Esophagus (tissue), 2 donors: ENCODE measurements around the gene OPN3. TPM values are rescaled to one million over a fixed set of nuclear protein-coding genes. Genes with fewer than 3 reads are reported as not detected.

Source experiments
- H3K27ac ChIP-seq, 2 donors: one replicate each; pipeline ENCODE4 v1.5.1; 2013; ENCODE audit warnings: low read depth in 2 of 2, mild to moderate bottlenecking in 2 of 2, inconsistent platforms in 1 of 2, low read length in 1 of 2, moderate library complexity in 1 of 2
- H3K27me3 ChIP-seq, 2 donors: one replicate each; pipeline ENCODE4 v1.6.1; 2013; ENCODE audit warnings: low read length in 2 of 2, control low read depth in 1 of 2, mild to moderate bottlenecking in 1 of 2; ENCODE audit not compliant: insufficient read depth in 2 of 2, control insufficient read depth in 1 of 2
- H3K36me3 ChIP-seq, 2 donors: one replicate each; pipeline ENCODE4 v1.6.1; 2013; ENCODE audit warnings: low read length in 1 of 2; ENCODE audit not compliant: control insufficient read depth in 2 of 2, insufficient read depth in 2 of 2
- H3K4me1 ChIP-seq, 2 donors: one replicate each; pipeline ENCODE4 v1.6.1; 2013; ENCODE audit warnings: low read length in 1 of 2; ENCODE audit not compliant: control insufficient read depth in 2 of 2, insufficient read depth in 2 of 2
- H3K4me3 ChIP-seq, 2 donors: one replicate each; pipeline ENCODE4 v1.5.1; 2013; ENCODE audit warnings: low read length in 2 of 2, mild to moderate bottlenecking in 2 of 2, low read depth in 1 of 2, moderate library complexity in 1 of 2
- H3K9me3 ChIP-seq, 2 donors: one replicate each; pipeline ENCODE4 v1.6.1; 2013; ENCODE audit warnings: mild to moderate bottlenecking in 2 of 2, low read depth in 1 of 2, low read length in 1 of 2, moderate library complexity in 1 of 2; ENCODE audit not compliant: control insufficient read depth in 2 of 2, insufficient read depth in 1 of 2
- WGBS, 2 donors: extraction: QIAGEN DNeasy Blood & Tissue Kit; methylation state at CpG; one replicate each; pipeline ENCODE4 v1.1.7; 2013; 5-methylcytosine and 5-hydroxymethylcytosine counted together
- polyA plus RNA-seq, 2 donors: library from polyadenylated mRNA; stranded (reverse); fragments of 200-250 nt; gene quantifications; one replicate each; pipeline ENCODE4 v1.2.3, GENCODE V29; 2013
- donor health status: healthy with polysubstance abuse.
- donor health status: Bipolar disorder and iron deficiency.

The OPN3 gene
- polyA plus RNA-seq, 2 donors, result 10.0 to 13.2 TPM

DNA sequence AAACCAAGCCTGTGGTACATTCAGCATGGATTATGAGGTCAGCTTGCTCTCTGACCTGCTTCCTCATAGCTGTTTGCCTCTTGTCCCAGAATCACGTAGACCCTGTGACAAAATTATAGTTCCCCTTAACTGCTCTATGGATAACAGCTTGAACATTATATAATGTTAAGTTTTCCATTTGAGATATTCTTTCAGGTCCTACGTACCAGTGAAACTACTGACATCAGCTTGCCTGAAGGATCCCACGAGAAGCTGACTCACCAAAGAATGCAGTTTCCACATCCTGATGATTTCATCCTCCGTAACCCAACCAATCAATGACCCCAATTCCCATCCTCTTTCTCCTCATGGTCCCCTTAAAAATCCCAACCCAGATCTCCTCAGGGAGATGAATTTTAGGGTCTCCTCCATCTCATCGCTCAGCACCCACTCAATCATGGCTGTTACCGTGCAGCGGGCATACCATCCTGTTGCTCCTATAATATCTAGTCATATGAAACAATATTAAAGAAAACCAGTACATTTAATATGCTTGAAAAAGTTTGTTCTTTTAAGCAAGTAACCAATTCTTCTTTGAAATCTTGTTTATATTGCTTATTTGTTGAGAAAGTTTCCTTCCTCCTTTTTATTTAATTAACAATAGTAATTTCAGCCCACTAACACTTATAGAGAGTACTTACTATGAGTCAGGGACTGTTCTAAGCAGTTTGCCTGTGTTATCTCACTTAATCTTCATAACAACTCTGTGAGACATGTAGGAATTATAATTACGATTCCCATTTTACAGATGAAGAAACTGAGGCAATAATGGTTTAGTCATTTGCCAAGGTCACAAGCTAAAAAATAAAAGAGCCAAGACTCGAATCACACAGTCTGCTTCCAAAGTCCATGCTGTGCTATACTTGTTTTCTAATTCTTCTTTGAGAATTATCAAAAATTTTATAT lies 27.4 kb downstream of the OPN3 start:
- no peaks in the 10 kb centered on the region for H3K36me3 ChIP-seq
- H3K9me3 ChIP-seq, result no peaks in the 10 kb centered on the region
- no peaks in the 10 kb centered on the region for H3K4me1 ChIP-seq
- 72 to 77% methylated on average over 9 of the region's 9 CpGs for WGBS, 2 donors
- H3K4me3 ChIP-seq, result no peak overlapping the region
- no peak overlapping the region for H3K27ac ChIP-seq
- no peaks in the 10 kb centered on the region for H3K27me3 ChIP-seq

DNA sequence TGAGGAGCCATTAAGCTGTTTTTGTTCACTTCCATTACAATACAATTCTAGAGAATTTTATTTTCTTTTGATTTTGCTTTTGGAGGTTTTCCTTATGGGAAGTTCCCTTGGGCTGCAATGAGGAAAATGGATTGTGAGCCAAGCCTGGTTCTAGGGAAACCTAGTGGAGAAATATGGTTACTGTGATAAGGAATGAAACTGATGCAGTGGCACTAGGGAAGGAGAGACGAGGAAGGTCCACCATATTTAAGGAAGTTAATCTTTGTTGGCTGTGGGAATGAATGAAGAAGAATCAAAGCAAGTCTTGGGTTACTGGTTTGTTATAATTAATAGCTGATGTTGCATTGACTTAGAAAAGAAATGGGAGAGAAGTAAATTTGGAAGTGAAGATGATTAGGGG lies 28.4 kb downstream of the OPN3 start:
- Histone ChIP-seq H3K27ac (no peak overlapping the region), H3K4me1 (no peaks in the 10 kb centered on the region), H3K4me3 (no peak overlapping the region), H3K27me3 (no peaks in the 10 kb centered on the region), H3K9me3 (no peaks in the 10 kb centered on the region), H3K36me3 (no peaks in the 10 kb centered on the region)
- WGBS, 2 donors, result 87% methylated on average over 1 of the region's 1 CpG

DNA sequence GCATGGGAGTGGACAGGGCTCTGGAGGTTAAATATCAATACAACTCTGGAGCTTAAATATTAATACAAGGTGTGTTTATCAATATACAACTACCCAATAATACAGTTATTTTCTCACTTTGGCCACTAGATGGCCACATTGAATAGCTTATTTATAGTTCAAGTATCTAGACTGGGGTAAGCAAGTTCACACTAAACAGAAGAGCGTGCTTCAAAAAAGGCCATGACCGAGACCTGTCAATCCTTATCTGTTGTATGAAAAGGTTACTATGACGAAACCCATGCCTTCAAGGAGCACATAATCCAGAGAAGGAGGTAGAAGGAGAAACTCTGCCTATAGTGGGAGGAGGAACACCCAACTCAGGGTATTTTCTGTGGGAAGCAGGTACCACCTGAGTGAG lies 29.1 kb downstream of the OPN3 start:
- H3K27ac ChIP-seq, result no peak overlapping the region
- no peaks in the 10 kb centered on the region for H3K4me1 ChIP-seq
- no peaks in the 10 kb centered on the region for H3K27me3 ChIP-seq
- no peaks in the 10 kb centered on the region for H3K9me3 ChIP-seq
- H3K4me3 ChIP-seq, result no peak overlapping the region
- H3K36me3 ChIP-seq, result no peaks in the 10 kb centered on the region
- WGBS, 2 donors, result 7 to 12% methylated on average over 3 of the region's 3 CpGs

DNA sequence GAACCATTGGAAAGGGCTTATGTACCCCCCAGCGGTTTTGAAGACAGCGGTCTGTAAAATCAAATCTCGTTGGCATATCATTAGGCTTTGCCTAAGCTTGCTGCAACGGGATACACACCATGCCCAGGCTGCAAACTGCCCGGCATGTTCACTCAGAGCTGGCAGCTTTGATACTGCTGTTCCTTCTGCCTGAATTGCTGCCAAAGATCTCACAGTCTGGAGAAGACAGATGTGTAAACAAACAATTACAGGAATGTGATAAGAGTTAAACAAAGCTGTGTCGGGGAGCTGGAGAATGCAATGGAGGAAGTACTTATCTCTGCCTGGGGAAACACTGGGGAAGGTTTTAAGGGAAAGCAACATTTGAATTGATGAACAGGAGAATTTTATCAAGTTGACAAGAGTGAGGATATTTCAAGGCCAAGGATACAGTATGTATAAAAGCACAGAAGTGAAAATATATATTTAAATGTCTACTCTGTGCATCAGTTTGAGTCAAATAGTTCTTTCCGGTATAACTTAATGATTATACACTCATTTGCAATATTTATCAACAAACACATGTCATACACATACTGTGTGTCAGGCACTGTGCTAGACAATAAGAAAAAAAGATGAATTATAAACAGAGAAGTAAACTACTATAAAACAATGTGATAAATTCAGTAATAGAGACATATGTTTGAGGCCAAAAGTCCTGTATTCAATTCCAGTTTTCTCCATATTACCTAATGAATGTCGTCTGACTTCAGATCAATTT lies 29.9 kb downstream of the OPN3 start:
- Histone ChIP-seq H3K4me3 (no peak overlapping the region), H3K27ac (no peak overlapping the region), H3K27me3 (no peaks in the 10 kb centered on the region), H3K9me3 (no peaks in the 10 kb centered on the region), H3K36me3 (no peaks in the 10 kb centered on the region), H3K4me1 (no peaks in the 10 kb centered on the region)
- 30 to 33% methylated on average over 8 of the region's 8 CpGs for WGBS, 2 donors

DNA sequence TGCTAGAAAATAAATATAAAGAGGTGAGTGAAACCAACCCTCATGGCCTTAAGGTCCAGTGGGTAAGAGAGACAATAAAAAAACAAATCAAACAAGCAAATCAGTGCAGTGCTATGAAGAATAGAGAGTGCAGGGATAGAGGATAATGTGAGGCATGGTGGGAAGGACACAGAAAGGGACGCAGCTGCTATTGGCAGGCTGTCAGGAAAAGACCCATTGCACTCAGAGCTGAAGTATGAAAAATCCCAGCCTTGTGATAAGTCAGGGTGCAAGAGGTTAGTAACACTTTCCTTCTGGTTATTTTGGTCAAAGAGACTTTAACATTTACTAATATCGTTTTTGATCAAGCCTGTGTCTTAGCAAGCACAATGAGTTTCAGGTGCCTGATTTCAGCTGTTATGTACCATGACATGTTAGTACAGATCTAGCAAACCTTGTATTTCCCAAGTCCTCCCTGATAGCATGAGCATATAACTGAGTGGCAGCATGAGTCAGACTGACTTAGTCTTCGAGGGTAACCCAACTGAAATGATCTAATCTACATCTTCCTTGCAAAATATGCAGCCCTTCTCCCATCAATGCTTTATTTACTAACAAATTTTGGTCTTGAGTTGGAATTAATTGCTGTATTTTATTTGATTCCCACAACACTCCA lies 31.7 kb downstream of the OPN3 start:
- 30 to 39% methylated on average over 3 of the region's 3 CpGs for WGBS, 2 donors
- Histone ChIP-seq H3K27me3 (no peaks in the 10 kb centered on the region), H3K27ac (no peak overlapping the region), H3K4me1 (no peaks in the 10 kb centered on the region), H3K36me3 (peaks cover 0 to 4% of the 10 kb centered on the region in 2 donors), H3K4me3 (no peak overlapping the region), H3K9me3 (no peaks in the 10 kb centered on the region)

DNA sequence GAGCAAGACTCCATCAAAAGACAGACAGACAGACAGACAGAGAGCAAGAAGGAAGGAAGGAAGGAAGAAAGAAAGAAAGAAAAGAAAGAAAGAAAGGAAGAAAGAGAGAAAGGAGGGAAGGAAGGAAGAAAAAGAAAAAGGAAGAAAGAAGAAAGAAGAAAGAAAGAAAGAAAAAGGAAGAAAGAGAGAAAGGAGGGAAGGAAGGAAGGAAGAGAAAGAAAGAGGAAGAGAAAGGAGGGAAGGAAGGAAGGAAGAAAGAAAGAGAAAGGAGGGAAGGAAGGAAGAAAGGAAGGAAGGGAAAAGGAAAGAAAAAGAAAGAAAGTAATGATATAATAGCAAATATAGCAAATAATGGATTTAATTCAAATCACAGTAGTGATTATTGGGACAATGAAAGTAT lies 32.7 kb downstream of the OPN3 start:
- Histone ChIP-seq H3K4me3 (no peak overlapping the region), H3K4me1 (no peaks in the 10 kb centered on the region), H3K9me3 (no peaks in the 10 kb centered on the region), H3K36me3 (peaks cover 0 to 4% of the 10 kb centered on the region in 2 donors), H3K27me3 (no peaks in the 10 kb centered on the region), H3K27ac (no peak overlapping the region)

DNA sequence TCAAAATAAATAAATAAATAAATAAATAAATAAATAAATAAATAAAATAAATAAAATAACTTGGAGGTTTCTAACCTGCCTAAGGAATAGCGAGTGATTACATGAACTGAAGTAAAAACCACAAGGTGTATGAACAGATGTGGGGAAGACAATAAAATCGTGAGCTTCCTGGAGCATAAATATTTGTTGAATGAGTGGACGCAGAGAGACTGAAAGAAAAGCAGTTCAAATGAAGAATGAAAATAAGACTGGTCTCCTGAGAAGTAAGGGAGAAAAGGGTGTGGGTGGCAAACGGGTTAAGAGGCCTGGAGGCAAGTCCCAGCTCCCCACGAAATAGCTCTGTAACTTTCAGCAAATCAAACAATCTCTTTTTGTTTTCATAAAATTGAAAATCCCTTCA lies 33.6 kb downstream of the OPN3 start:
- no peak overlapping the region for H3K27ac ChIP-seq
- 55 to 62% methylated on average over 5 of the region's 5 CpGs for WGBS, 2 donors
- H3K27me3 ChIP-seq, result no peaks in the 10 kb centered on the region
- H3K9me3 ChIP-seq, result no peaks in the 10 kb centered on the region
- H3K36me3 ChIP-seq, result peaks cover 0 to 4% of the 10 kb centered on the region in 2 donors
- no peak overlapping the region for H3K4me3 ChIP-seq
- no peaks in the 10 kb centered on the region for H3K4me1 ChIP-seq

DNA sequence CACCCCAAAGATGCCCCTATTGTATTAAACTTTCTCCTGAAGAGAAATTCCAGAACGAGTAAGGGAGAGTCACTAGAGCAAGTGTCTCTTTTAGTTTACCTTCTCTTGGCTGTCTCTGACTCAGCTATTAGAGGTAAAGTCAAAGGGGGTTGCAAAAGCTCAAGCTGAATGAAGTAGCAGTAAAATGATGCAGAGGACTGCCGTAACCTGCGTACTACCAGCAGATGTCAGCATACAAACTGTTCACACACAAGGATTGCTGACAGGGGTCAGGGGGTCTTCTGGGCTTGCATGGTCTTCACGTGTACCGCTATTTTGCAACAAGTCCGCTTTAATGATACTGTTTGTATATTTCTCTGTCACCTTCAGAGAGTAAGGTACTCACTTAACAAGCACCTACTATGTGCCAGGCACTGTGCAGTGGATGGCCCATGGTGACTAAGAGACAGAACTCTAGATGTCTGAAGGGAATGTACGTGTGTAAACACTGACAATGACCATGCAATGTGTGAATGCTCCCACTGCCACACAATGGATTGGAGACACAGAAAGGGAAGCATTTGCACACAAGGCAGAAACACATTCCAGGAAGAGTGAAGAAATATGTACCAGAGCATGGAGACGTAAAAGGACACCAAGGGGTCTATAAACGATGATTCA lies 34.9 kb downstream of the OPN3 start:
- no peaks in the 10 kb centered on the region for H3K9me3 ChIP-seq
- no peak overlapping the region for H3K27ac ChIP-seq
- H3K4me1 ChIP-seq, result no peaks in the 10 kb centered on the region
- H3K27me3 ChIP-seq, result no peaks in the 10 kb centered on the region
- 81 to 83% methylated on average over 9 of the region's 9 CpGs for WGBS, 2 donors
- H3K4me3 ChIP-seq, result no peak overlapping the region
- peaks cover 0 to 4% of the 10 kb centered on the region in 2 donors for H3K36me3 ChIP-seq

DNA sequence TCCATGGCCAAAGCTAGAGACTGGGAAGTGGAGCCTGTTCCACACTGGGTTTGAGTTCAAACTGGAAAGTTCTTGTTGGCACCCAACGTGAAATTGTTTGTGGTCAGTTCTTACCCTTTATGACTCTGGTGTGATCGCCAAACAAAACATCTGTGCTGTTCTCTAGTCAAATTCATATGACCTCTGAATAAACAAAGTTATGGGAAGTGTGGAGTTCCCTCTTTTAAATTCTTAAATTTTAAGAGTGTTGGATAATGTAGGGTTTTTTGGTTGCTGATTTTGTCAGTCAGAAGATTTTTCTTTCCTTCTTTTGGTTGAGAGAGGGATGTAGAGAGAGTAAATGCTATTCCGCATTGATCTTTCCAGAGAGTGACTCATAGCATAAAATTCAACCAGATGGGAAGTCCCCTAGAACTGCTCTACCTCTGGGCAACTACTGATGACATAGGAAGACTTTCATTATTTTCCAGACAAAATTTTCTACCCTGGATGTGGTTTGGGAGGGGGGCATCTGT lies 36.4 kb downstream of the OPN3 start:
- Histone ChIP-seq H3K27me3 (no peaks in the 10 kb centered on the region), H3K4me3 (no peak overlapping the region), H3K4me1 (no peaks in the 10 kb centered on the region), H3K27ac (no peak overlapping the region), H3K9me3 (no peaks in the 10 kb centered on the region), H3K36me3 (peaks cover 0 to 4% of the 10 kb centered on the region in 2 donors)
- 65 to 79% methylated on average over 3 of the region's 3 CpGs for WGBS, 2 donors
